Ovary (tissue), 3 donors: ENCODE measurements around the gene ASRGL1.

ENCODE experiments used
- CTCF ChIP-seq, 3 donors: fragments of 450-650 bp in 2 of 3; fragments of 200-600 bp in 1 of 3; IDR thresholded peaks; one replicate each; pipeline versions ENCODE4 v1.5.1 to v1.8.0; 2016 to 2022; ENCODE audit warnings: antibody characterized with exemption in 3 of 3, mild to moderate bottlenecking in 1 of 3
- EP300 ChIP-seq: sonication (generic); formaldehyde crosslinking; IDR thresholded peaks from one replicate; pipeline ENCODE4 v1.6.1; 2017; ENCODE audit warnings: antibody characterized with exemption
- POLR2A ChIP-seq: fragments of 450-650 bp; IDR thresholded peaks from one replicate; pipeline ENCODE4 v1.6.1; 2017; ENCODE audit warnings: antibody characterized with exemption, mild to moderate bottlenecking, moderate library complexity
- donor health status: DM: no; HTN: no; CAD: no.

GRCh38 chr11:62344210-62344609, 7.0 kb downstream of the ASRGL1 start:
- TF ChIP-seq EP300 = no peak
- TF ChIP-seq CTCF (IDR thresholded peaks at IDR 0.05) = no peak
- no peak for TF ChIP-seq POLR2A
